ENCODE data around the gene SLC66A1. TPM values are rescaled to one million over a fixed set of nuclear protein-coding genes. Genes with fewer than 3 reads are reported as not detected.

The SLC66A1 gene
- total and polyA plus RNA-seq, 9 of the 15 experiments (the other 6 are each of a cell fraction or from before 2014, with no cell fraction given): 1.2 to 40.8 (median 18.6) TPM

DNA sequence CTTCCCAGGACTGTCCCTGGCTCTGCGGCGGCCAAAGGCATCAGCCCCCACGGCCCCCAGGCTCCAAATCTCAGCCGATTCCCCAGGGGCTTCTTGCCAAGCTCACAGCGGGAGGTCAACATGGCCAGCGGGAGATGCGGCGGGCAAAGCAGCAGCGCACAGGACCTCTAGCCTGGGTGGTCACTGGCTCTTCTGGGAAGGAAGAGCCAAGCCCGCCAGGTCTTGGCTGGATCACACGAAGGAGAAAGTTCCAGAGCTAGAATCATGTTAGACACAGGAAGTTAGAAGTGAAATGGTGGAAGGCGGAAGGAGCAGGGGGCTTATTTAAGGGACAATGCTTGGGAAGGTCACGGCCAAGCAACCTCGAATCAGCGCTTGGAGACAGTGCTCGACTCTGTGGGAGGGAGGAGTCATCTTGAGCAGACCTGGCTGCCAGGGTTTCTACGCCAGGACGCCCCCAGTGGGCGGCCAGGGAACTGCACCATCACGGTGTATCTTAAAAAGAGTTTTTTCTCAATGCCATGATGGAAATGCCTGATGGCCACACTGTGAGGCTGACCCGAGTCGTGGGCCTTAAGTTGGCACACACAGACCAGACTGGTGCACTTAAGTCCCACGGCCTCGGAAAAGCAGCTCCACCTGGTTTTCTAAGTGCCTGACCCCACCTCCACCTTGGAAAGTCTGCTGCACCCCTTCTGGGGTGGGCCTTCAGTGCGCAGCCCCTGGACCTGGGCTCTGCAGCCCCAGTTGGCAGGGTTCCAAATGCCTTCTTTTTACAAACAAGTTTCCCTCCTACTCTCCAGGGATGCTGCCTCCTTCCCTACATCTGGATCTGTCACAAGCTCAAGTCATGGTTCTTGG lies 29.3 kb downstream of the SLC66A1 start (continued):
- TF ChIP-seq, protein P1, sequence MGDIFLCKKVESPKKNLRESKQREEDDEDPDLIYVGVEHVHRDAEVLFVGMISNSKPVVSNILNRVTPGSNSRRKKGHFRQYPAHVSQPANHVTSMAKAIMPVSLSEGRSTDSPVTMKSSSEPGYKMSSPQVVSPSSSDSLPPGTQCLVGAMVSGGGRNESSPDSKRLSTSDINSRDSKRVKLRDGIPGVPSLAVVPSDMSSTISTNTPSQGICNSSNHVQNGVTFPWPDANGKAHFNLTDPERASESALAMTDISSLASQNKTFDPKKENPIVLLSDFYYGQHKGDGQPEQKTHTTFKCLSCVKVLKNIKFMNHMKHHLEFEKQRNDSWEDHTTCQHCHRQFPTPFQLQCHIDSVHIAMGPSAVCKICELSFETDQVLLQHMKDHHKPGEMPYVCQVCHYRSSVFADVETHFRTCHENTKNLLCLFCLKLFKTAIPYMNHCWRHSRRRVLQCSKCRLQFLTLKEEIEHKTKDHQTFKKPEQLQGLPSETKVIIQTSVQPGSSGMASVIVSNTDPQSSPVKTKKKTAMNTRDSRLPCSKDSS (IDR thresholded peaks at IDR 0.05; ENCODE audit: low read depth, partially characterized antibody): no peak
- TF ChIP-seq, protein P2, sequence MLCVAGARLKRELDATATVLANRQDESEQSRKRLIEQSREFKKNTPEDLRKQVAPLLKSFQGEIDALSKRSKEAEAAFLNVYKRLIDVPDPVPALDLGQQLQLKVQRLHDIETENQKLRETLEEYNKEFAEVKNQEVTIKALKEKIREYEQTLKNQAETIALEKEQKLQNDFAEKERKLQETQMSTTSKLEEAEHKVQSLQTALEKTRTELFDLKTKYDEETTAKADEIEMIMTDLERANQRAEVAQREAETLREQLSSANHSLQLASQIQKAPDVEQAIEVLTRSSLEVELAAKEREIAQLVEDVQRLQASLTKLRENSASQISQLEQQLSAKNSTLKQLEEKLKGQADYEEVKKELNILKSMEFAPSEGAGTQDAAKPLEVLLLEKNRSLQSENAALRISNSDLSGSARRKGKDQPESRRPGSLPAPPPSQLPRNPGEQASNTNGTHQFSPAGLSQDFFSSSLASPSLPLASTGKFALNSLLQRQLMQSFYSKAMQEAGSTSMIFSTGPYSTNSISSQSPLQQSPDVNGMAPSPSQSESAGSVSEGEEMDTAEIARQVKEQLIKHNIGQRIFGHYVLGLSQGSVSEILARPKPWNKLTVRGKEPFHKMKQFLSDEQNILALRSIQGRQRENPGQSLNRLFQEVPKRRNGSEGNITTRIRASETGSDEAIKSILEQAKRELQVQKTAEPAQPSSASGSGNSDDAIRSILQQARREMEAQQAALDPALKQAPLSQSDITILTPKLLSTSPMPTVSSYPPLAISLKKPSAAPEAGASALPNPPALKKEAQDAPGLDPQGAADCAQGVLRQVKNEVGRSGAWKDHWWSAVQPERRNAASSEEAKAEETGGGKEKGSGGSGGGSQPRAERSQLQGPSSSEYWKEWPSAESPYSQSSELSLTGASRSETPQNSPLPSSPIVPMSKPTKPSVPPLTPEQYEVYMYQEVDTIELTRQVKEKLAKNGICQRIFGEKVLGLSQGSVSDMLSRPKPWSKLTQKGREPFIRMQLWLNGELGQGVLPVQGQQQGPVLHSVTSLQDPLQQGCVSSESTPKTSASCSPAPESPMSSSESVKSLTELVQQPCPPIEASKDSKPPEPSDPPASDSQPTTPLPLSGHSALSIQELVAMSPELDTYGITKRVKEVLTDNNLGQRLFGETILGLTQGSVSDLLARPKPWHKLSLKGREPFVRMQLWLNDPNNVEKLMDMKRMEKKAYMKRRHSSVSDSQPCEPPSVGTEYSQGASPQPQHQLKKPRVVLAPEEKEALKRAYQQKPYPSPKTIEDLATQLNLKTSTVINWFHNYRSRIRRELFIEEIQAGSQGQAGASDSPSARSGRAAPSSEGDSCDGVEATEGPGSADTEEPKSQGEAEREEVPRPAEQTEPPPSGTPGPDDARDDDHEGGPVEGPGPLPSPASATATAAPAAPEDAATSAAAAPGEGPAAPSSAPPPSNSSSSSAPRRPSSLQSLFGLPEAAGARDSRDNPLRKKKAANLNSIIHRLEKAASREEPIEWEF (CRISPR knock-in tag; IDR thresholded peaks at IDR 0.05): no peak
- TF ChIP-seq, protein P3, sequence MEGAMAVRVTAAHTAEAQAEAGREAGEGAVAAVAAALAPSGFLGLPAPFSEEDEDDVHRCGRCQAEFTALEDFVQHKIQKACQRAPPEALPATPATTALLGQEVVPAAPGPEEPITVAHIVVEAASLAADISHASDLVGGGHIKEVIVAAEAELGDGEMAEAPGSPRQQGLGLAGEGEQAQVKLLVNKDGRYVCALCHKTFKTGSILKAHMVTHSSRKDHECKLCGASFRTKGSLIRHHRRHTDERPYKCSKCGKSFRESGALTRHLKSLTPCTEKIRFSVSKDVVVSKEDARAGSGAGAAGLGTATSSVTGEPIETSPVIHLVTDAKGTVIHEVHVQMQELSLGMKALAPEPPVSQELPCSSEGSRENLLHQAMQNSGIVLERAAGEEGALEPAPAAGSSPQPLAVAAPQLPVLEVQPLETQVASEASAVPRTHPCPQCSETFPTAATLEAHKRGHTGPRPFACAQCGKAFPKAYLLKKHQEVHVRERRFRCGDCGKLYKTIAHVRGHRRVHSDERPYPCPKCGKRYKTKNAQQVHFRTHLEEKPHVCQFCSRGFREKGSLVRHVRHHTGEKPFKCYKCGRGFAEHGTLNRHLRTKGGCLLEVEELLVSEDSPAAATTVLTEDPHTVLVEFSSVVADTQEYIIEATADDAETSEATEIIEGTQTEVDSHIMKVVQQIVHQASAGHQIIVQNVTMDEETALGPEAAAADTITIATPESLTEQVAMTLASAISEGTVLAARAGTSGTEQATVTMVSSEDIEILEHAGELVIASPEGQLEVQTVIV (CRISPR knock-in tag; IDR thresholded peaks at IDR 0.05; ENCODE audit: borderline replicate concordance): no peak
- no peak for TF ChIP-seq PRMT5 (CRISPR knock-in tag; IDR thresholded peaks at IDR 0.05)
- no peak for TF ChIP-seq FOXA1 (IDR thresholded peaks at IDR 0.05; ENCODE audit: borderline replicate concordance)
- no peak for TF ChIP-seq RBBP5 (IDR thresholded peaks at IDR 0.05; ENCODE audit: borderline replicate concordance, insufficient read depth, low read length, poor library complexity, severe bottlenecking)
- TF ChIP-seq PPARD (CRISPR knock-in tag; IDR thresholded peaks at IDR 0.05): no peak
- TF ChIP-seq YBX1 (IDR thresholded peaks at IDR 0.05): no peak
- no peak for TF ChIP-seq ZNF217 (CRISPR knock-in tag; IDR thresholded peaks at IDR 0.05)
- TF ChIP-seq, protein P4, sequence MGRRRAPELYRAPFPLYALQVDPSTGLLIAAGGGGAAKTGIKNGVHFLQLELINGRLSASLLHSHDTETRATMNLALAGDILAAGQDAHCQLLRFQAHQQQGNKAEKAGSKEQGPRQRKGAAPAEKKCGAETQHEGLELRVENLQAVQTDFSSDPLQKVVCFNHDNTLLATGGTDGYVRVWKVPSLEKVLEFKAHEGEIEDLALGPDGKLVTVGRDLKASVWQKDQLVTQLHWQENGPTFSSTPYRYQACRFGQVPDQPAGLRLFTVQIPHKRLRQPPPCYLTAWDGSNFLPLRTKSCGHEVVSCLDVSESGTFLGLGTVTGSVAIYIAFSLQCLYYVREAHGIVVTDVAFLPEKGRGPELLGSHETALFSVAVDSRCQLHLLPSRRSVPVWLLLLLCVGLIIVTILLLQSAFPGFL (CRISPR knock-in tag; IDR thresholded peaks at IDR 0.05): no peak
- TF ChIP-seq, protein P5, sequence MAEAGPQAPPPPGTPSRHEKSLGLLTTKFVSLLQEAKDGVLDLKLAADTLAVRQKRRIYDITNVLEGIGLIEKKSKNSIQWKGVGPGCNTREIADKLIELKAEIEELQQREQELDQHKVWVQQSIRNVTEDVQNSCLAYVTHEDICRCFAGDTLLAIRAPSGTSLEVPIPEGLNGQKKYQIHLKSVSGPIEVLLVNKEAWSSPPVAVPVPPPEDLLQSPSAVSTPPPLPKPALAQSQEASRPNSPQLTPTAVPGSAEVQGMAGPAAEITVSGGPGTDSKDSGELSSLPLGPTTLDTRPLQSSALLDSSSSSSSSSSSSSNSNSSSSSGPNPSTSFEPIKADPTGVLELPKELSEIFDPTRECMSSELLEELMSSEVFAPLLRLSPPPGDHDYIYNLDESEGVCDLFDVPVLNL (CRISPR knock-in tag; IDR thresholded peaks at IDR 0.05; ENCODE audit: low read depth): no peak

Data from K562 (cell line).